HL-60/S4 treated with phorbol 12-myristate 13-acetate at 8.2 ng/mL for 4 days and 3 days (cell line): ENCODE results near the gene CD9.

Source experiments
- in situ Hi-C: fragments of 300-500 bp; cut with MboI; formaldehyde crosslinking; loops from 2 replicates; pipeline ENCODE4 v1.15.0; 2022; ENCODE audit warnings: low sequenced_read_pairs

The CD9 gene

DNA sequence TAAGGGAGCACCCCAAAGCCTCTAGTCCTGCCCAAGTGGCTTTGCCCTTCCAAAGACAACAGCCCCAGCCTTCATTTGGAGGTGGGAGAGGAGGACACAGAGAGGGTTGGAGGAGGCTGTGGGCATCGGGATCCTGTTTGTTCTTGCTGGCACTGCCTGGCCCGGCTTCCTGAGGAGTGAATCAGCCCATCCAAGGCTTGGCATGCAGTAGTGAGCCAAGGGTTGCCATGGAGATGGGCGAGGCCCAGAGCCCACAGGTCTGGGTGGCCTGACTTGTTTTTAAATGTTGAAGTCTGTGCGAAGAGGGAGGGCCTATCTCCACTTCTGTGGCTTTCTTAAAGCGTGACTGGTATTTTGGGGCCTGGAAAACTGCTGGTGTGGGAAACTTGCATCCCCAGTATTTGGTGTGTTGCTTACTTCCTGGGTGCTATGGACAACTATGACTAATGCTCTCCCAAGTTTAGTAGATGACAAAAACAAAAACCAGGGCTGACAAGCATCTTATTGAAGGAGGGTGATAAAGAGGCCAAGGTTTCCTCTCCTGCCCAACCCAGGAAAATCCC is 15.8 kb downstream of the CD9 start:
- in situ Hi-C loops = no loop called here

DNA sequence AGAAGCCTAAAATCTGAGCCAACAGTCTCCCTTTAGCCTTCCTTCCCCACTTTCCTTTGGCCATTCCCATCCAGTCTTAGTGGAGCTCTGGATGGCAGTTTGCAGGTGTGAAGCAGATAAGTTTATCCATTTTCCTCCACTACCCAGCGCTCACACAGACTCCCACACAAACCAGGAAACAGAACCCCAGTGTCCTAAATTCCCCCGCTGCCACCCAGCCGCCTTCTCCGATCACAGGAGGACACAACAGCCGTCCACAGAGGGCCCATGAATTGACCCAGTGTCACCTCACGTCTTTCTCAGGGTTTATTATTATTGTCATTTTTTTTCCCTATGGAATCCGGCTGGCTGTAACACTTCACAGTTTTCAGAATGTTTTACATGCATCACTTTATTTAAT is 16.4 kb downstream of the CD9 start:
- in situ Hi-C loops = no loop called here

DNA sequence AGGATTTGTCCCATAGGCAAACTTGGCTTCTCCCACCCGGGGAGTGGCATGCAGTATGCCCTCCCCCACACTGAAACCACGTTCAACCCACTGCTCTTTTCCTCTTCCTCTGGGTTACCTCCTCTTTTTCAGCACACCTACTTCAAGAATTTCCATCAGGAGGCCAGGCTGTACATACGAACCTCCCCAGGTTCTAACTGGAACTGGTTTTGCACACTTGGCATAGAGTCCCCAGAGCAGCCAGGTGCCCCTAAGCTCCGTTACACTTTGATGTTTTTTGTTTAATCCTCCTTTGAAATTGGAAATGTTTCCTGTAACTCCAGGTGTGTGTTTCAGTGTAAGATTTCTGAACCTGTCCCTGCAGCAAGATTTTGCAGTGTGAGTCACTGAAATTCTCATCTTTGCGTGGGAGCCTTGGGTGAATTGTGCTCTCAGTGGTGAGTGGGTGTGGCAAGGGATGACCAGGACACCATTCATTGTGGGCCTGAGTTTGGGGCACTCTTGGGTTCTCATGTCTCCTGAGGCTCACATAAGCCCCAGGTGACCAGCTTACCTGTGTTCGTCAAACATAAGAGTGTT is 18.2 kb downstream of the CD9 start:
- in situ Hi-C loops = no loop called here

DNA sequence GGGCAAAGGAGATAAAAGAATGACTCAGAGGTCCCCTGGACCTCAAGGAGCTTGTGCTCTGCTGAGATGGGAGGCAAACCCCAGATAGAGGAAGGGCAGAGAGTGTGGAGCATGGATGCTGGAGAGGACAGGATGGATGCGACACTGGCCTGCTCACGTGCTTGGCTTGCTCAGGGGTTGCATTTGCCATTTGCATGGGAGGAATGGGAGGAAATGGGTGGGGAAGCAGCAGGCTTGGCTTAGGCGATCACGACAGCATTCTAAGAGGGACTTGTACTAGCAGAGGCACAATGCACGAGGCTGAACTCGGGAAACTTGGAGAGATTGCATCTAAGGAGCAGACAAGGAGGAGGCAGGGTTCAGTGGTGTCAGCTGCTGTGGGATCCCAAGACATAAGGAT is 19.8 kb downstream of the CD9 start:
- in situ Hi-C loops = no loop called here

DNA sequence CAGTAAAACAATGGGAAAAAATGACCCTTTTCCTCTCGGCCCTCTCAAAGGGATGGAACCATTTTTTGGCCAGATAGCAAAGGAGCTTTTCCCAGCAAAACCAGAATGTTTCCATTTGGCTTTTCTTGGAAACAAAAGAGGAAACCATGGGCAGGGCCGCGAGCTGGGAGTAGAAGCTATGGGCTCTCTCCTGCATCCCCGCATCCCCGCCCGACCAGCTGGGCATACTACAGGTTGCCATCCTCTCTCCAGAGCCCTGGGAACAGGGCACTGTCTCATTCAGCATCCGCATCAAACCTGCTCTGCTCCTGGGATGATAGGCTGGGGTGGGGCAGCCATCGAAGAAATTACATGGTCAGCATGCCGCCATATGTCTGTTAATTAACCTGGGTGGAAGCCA is 20.9 kb downstream of the CD9 start:
- in situ Hi-C loops = no loop called here

DNA sequence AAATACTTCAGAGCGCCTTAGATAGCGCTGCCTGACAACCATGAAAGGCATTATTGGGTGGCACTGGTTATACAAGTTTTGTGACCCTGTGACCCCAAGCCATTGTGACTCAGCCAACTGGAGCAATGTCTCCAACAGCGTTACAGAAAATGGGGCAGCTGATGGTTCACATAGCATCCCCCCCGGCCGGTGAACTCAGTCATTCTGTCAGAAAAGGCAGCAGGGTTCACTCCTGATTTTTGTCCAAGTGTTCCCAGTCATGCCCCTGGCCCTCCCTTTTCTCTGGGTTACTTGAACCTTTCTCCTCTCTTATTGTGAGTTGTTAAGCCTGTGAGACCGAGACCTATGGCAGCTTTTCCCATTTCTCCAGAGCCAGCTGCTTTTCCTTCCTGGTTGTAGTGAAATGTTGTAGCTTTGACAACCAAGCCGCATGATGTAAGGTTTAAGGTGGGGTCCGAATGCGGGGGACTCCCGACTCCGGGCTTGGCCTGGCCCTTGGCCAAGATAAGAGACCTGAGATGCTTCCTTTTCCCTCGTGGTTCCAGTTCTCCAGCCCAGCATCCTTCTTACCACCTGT is 22.0 kb downstream of the CD9 start:
- in situ Hi-C loops = no loop called here

DNA sequence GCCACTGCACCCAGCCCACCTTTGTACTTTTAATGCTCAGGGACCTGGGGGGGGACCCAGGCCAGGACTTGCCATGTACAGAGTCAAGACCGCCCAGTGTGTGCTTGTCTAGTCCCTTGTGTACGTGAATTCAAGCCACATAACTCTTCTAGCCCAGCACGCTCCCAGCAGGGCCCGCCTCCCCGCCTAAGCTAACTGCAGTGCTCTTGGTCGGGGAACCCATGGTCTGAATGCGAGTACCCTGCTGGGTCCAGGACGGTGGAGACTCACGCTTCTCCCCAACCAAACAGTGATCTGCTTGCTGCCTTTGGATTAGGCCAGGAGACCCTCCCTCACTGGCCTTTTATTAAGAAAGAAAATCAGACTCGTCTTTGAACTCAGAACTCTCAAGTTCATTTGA is 23.3 kb downstream of the CD9 start:
- in situ Hi-C loops = no loop called here

DNA sequence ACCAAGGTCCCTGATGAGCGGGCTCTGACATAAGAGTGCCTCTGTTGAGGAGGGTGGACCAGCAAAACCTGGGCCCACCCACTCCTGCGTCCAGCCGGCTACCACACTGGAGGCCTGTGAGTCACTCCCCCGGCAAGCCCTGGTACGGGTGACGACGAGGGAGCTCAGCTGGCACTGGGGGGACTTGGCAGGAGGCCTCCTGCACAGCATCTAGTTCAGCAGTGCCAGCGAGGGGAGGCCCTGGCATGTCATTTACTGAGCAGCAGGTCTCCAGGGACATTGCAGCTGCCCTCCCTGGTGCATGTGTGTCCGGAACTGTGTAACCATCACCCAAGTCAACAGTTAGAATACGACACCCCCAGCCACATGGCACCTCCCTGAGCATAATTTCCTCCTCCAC is 24.4 kb downstream of the CD9 start:
- in situ Hi-C loops = no loop called here

DNA sequence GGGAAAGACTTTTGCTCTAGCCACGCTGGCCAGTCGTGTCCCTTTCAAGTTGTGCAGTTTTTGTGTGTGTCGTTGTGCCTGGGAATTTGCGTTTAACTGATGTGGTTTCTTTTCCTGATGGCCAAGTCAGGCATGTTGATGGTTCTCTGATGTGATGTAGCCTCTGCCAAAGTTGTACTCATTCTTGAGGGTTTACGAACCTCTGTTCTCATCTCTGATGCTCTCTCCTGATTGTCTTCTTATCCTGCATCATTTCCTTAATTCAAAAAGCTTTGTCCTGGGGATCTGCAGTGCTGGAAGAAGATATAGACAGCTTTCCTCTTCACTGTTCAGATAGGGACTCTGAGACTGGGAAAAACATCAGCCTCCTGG is 25.4 kb downstream of the CD9 start:
- in situ Hi-C loops = no loop called here

DNA sequence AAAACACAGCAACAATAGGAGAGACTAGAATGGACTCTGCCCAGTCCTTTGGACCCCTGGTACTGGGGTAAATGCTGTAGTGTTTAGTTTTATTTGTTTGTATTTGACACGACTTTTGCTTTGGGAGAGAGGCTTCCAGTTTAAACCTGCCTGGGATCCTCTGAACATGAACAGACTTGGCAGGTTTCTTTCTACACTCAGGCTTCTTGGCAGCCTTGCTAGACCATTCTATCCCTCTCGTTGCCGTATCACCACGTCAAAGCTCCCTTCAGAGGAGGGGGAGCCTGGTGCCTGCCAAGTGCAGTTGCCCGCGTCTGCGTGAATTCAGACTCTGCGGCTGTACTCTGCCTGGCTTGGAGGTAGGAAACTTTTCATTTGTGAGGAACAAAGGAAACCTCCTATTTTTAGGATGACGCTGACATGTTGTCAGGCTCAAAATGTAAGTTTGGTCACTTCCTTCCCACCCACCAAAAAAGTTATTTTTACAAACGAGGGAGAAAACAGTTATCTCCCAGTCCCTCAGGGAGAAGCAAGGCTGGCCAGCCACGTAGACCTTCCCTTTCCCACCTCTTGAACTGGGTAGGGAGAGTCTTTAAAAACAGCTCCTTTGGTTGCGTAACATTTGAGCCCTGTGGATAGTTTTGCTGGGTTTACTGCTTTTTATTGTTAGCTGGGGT is 25.9 kb downstream of the CD9 start:
- in situ Hi-C loops = no loop called here

DNA sequence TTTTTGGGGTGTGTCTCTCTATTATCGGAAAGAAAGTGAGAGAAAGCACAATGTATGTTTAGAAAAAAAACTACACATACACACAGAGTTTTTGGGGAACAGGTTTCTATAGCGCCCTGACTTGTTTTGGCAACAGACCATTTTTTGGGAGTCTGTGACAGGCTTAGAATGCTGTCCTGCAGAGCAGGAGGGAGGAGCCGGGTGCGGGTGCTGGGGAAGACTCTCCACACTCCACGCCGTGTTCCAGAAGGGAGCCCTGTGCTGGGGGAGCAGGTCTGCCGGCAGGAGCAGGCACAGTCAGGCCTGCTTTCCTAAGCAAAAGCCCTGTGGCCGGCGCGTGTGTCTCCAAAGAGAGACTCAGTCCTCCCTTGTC is 26.5 kb downstream of the CD9 start:
- in situ Hi-C loops = no loop called here

DNA sequence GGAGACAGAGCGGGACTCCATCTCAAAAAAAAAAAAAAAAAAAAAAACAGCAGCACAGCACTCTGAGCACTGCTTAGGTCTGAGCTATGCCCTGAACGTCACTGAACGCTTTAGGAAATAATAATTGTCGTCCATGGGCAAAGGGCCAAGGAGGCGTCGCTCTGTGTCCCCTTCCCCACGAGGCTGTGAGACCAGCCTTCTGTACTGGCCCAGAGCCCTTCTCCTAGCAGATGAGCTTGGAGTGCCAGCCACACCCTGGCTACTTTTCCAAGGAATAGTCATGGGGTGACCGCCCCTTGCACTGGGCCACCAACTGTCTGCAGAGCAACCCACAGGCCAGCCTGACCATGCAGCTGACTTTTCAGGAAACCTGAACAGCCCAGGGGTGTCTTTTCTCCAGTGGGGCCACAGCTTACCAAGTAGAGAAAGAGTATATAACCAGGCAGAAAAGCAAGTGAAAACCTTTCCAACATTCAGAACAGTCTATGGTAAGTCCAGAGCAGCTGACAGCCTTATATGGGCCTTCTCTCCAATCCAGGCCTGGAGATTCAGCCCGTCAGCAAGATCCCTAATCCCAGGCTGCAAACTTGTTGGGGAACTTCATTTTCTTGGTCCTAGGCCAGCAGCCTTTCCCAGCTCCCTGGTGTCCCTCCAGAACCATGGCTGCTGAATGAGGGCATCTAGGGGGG is 28.5 kb downstream of the CD9 start:
- in situ Hi-C loops = no loop called here

DNA sequence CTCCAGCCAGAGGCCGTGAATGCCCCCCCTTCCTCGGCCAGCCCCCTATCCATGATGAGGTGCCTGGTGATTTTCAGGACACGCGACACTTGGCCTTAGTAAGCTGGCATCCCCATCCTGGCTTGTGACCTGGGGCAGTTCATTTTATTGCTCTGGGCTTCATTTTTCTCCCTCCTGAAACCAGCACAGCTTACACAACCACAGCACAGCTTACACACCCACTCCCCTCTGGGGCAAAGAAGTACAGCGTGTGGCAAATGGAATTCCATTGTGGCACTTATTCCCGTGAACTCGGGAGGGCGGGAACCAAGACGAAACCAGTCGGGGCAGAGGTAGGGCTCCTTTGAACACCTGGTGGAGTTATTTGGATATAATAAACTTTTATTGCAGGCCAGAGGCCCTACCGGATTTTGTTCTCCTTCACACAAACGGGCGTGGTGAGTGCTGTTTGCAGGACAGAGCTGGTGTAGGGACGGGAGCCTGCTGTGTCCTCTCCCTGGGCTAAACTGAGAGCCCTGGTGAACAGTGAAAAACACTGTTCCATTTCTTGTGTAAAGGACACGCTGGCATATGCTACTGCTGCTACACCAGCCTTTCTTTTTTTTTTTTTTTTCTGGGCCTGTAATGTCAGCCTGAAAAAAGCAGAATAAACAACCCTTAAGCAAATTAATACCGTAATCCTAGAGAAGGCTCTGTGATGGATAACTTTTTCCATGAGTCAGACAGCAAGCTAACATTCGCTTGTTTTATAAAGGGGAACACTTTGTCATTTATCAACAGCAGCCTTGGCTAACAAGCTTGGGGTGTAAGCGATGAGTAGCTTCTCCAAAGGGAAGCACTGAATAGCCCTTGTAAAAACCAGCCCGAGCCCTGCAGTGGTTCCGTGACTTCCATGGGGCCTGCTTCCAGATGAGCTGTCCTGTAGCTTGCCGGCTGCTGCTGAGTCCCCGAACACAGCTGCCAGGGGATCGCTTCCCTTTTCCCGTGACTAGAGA is 29.3 kb downstream of the CD9 start:
- in situ Hi-C loops = no loop called here

DNA sequence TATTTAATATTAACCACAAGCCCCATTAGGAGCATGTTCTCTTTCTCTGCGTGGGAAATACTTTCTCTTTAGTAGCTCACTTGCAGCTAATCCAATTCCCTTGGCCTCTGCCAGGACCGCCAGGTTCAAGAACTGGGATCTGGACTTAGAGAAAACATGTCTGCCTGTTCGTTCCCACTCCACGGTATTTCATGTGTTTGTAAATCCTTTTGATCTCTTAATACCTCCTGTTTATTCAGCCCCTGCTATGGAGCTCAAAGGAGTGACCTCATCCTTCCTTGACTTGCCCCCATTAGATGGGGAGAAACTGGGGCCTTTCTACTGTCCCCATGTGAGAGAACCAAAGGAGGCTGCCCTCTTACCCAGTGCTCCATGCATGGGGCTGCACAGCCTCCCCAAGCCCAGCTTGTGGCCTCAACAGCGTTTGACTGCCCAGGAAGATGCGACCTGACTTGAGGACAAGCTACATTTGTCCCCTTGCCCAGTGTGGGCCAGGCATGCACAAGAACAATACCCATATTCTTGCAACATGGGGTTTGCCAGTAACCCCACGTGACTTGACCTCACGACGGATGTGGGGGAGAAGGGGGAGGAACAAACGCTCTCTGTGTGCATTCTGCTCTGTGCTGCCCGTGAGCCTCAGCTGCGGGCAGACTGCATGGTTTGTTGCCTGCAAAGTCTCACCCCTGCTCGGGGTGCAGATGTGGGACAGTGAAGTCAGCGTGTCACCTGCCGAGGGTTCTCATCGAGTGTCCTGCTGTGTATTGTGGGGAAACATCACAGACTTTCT is 30.3 kb downstream of the CD9 start:
- in situ Hi-C loops = no loop called here

DNA sequence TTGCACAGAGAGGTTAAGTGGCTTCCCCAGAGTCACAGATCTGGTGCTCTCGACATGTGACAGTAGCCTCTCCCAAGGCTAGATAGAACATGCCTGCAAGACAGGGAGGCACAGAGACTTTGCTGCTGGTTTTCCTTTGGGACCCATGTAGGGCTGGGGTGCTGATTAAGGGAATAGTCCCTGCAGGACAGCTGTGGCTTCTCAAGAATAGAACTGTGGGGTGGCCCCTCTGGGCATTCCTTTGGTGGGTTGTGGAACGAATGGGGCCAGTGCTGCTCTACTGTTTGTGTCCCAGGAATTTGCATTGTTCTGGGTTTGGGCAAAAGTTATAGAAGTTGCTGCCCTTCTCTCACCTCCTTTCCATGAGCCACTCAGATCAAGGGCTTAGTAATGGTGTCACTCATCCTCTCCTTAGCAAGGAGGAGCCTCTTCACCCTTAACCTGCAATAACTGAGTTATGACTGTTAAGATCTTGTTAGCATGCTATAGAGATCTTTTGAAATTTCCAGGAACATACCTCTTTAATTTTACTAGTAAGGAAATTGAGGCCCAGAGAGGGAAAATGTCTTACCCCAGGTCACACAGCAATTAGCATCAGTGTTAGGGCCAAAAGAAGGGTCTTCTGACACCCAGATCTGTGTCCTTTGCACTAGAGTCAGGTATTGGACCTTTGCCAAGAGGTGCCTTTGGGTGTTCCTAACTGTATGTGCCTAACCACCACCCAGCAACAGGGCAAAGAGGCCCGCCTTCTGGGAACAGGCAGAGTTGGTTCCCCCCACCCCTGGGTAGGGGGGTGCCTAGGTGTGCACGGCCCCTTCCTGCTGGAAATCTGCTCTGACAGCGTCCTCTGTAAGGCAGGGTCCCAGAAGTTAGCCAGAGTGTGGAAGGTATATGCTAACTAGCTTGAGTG is 31.4 kb downstream of the CD9 start:
- in situ Hi-C loops = no loop called here

DNA sequence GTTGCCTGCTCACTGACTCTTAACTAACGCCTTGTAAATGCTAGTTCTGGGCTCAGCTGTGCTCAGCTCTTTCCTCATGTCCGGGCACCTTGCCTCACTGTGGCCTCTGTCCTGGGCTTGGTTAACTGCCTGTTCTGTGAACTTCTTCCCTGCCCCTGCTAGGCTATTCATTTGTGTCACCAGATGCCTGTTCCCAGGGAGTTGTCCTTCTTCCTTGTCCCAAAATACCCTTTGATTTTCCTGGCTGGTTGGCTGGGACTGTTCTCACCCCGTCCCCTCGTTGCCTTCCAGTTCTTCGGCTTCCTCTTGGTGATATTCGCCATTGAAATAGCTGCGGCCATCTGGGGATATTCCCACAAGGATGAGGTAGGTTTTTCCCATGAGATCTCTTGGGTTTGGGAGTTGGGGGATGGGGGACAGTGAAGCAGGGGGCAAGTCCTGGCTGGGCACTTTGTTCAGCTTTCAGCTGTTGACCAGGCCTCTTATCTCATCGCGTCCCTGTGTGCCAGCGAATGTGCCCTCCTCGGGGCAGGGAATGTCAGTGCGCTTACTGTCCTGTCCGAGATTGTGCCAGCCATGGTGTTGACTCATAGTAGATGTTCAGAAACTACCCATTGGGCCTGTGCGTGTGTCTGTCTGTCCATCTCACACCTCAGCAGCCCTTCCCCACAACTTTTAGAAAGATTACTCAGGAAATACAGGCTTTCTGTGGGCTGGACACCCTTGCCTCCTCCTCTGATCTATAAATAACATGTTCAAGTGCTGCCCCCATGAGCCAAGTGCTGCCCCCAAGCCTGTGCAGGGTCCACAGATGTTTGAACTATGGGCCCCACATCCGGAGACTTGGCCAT is 33.1 kb downstream of the CD9 start:
- in situ Hi-C loops = no loop called here

DNA sequence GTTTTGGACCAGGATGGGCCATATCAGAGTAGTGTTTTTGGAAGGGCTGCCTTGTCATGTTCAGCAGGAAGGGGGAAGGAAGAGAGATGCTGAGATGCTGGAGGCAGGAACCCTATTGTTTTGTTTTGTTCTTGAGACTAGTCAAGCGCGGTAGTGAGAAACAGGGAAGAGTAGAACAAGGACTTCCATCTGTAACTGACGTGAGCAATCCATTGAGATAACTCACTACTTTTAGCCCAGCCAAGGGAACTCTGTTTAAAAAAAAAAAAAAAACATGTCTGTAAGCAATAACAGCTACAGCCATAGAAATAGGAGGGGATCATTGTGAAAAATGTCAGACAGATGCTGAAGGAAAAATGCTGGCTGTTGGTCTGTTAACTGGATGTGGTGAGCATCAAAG is 34.0 kb downstream of the CD9 start:
- in situ Hi-C loops = no loop called here

DNA sequence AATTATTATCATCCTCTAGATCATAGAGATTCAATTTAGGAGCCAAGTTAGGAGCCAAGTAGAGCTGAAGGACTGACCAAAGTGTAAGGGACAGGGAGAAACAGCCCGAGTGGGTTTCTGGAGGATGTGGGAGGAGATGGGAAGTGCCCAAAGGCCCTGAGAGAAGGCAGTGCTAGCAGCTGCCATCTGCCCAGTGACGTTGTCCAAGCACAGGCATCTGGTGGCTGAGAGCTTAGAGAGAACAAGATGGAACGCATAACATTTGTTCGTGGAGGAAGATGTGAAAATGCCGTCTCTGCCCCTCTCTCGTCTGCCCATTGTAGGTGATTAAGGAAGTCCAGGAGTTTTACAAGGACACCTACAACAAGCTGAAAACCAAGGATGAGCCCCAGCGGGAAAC is 34.7 kb downstream of the CD9 start:
- in situ Hi-C loops = no loop called here
